BLaER1 (cell line): ENCODE results near the gene SORBS2.

Experiments
- H3K27ac ChIP-seq: shearing (Covaris generic); formaldehyde crosslinking; 2 replicates; pipeline ENCODE4 v1.8.1; 2022
- H3K27me3 ChIP-seq: shearing (Covaris generic); formaldehyde crosslinking; 2 replicates; pipeline ENCODE4 v1.8.1; 2022
- H3K36me3 ChIP-seq: shearing (Covaris generic); formaldehyde crosslinking; 2 replicates; pipeline ENCODE4 v1.8.1; 2022
- H3K4me1 ChIP-seq: shearing (Covaris generic); formaldehyde crosslinking; 2 replicates; pipeline ENCODE4 v1.8.1; 2022
- H3K4me2 ChIP-seq: shearing (Covaris generic); formaldehyde crosslinking; 2 replicates; pipeline ENCODE4 v1.8.1; 2022
- H3K4me3 ChIP-seq: shearing (Covaris generic); formaldehyde crosslinking; 2 replicates; pipeline ENCODE4 v1.8.1; 2022
- H3K9ac ChIP-seq: shearing (Covaris generic); formaldehyde crosslinking; 2 replicates; pipeline ENCODE4 v1.8.1; 2022
- H3K9me3 ChIP-seq: shearing (Covaris generic); formaldehyde crosslinking; 2 replicates; pipeline ENCODE4 v1.8.1; 2022
- H4K20me1 ChIP-seq: shearing (Covaris generic); formaldehyde crosslinking; 2 replicates; pipeline ENCODE4 v1.8.1; 2022
- Cebpa-rat ChIP-seq: shearing (Covaris generic); IDR thresholded peaks from 2 replicates; pipeline ENCODE4 v1.8.1; 2022

Gene SORBS2

DNA sequence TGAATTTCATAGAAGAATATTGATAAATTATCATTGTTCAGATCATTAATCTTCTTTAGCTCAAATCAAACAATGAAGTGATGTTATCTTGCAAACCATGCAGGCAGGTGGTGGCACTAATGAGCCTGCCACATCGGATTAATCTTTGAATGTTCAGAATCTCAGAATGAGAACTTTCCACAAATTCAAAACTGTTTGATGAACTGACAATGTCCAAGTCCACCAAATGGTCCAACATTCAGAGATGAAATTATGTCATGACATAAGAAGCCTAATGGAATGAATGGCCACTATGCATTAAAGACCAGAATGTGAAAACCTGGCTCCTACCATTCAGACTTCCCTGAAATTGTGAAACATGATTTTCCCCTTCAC lies 67.5 kb downstream of the SORBS2 start:
- no peaks in the 10 kb centered on the region for H3K27me3 ChIP-seq
- H3K4me3 ChIP-seq: no peak overlapping the region
- peaks cover 25% of the 10 kb centered on the region for H3K4me1 ChIP-seq
- no peaks in the 10 kb centered on the region for H3K9me3 ChIP-seq
- H3K27ac ChIP-seq: no peak overlapping the region
- no peaks in the 10 kb centered on the region for H3K36me3 ChIP-seq
- H3K4me2 ChIP-seq: 0 out of 2 replicates have a peak overlapping the region, but pooled peaks have one; percentile 33
- no peak for TF ChIP-seq Cebpa-rat
- no peaks in the 10 kb centered on the region for H4K20me1 ChIP-seq
- H3K9ac ChIP-seq: no peak overlapping the region

DNA sequence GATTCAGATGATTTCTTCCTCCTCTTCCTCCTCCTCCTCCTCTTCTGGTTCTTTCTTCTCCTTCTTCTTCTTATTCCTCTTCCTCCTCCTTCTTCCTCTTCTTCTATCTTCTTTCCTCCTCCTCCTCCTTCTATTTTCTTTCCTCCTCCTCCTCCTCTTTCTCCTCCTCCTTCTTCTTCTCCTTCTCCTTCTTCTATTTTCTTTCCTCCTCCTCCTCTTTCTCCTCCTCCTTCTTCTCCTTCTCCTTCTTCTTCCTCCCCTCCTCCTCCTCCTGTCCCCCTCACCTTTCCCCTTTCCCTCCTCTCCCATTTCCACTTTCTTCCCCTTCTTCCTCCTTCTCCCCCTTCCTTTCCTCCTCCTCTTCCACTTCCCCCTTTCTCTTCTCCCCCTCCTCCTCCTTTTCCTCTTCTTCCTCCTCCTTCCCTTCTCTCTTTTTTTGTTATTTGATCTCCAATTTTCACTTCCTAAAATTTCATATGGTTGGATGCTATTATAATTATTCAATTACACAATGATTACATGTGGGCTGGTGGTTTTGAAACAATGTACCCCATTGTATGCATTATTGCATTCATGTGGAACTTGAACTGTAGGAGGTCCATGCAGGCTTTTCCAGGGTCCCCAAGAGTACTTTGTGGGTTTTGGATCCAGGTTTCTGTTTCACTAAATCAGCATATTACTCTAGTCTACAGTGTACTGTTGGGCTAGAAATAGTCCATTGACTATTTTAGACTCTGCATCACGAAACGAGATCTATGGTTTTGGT lies 68.1 kb downstream of the SORBS2 start:
- no peak overlapping the region for H3K27ac ChIP-seq
- peaks cover 22% of the 10 kb centered on the region for H3K4me1 ChIP-seq
- no peak for TF ChIP-seq Cebpa-rat

DNA sequence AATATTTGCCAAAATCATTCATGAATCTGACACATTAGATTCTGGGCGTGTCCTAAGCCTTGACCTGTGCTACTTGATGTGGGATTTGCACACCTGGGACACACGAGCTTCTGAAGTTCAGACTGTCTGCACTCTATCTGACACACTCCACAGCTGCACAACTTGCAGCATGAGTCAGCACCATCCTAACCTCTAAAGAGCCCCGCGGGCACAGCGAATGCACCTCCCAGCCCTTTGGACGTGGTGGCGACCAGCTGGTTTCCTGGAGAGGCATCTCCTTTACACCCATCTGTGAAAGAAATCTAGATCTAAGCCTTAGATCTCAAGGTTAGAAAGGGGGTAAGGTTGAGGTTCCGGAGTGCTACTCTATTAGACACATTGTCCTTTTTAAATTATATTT lies 69.2 kb downstream of the SORBS2 start:
- Histone ChIP-seq H3K9ac (no peak overlapping the region), H3K4me1 (peaks cover 22% of the 10 kb centered on the region), H3K27ac (no peak overlapping the region), H3K27me3 (no peaks in the 10 kb centered on the region), H4K20me1 (no peaks in the 10 kb centered on the region), H3K36me3 (no peaks in the 10 kb centered on the region), H3K4me3 (no peak overlapping the region), H3K4me2 (peak overlapping the region; percentile 43), H3K9me3 (no peaks in the 10 kb centered on the region)
- no peak for TF ChIP-seq Cebpa-rat

More for the DNA sequence above, 68.1 kb downstream of the SORBS2 start:
- no peaks in the 10 kb centered on the region for H4K20me1 ChIP-seq
- no peaks in the 10 kb centered on the region for H3K9me3 ChIP-seq
- H3K4me3 ChIP-seq: no peak overlapping the region
- no peaks in the 10 kb centered on the region for H3K36me3 ChIP-seq
- H3K4me2 ChIP-seq: peak overlapping the region; percentile 43
- H3K27me3 ChIP-seq: no peaks in the 10 kb centered on the region
- no peak overlapping the region for H3K9ac ChIP-seq

DNA sequence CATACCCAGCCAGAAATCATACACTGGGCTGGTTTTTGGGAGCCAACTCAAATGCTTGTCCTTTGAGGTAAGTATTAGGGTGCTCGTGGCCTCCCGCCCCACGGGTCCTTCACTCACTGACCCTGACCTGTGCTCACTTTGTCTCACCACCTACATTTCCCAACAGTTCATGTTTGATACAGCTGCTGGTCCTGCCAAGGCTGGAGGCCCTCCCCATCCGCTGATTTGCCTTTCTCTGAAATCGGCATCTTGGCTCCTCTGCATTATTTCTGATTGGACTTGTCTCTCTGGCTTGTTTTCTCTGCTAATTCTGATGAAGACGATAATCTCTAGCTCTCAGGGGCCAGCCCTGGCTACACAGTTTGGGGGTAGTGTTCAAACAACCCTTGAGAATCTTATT lies 70.2 kb downstream of the SORBS2 start:
- no peak for TF ChIP-seq Cebpa-rat
- Histone ChIP-seq H3K4me1 (peaks cover 22% of the 10 kb centered on the region), H4K20me1 (no peaks in the 10 kb centered on the region), H3K36me3 (no peaks in the 10 kb centered on the region), H3K27ac (no peak overlapping the region), H3K9ac (no peak overlapping the region), H3K4me2 (no peak overlapping the region), H3K27me3 (no peaks in the 10 kb centered on the region), H3K4me3 (no peak overlapping the region), H3K9me3 (no peaks in the 10 kb centered on the region)

DNA sequence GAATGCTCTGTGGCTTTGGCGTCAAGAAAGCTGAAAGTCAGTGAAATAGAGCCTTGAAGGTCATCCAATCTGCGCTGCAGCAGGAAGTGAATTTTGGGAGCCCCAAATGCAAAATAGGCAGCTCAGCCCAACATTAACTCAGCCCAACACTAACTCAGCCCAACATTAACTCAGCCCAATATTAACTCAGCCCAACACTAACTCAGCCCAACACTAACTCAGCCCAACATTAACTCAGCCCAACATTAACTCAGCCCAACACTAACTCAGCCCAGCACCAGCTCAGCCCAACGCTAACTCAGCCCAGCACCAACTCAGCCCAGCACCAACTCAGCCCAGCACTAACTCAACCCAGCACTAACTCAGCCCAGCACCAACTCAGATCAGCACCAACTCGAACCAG lies 71.5 kb downstream of the SORBS2 start:
- Histone ChIP-seq H3K9ac (no peak overlapping the region), H3K4me3 (no peak overlapping the region), H3K27me3 (no peaks in the 10 kb centered on the region), H3K4me2 (no peak overlapping the region), H4K20me1 (no peaks in the 10 kb centered on the region), H3K4me1 (peaks cover 22% of the 10 kb centered on the region), H3K27ac (no peak overlapping the region), H3K36me3 (no peaks in the 10 kb centered on the region), H3K9me3 (no peaks in the 10 kb centered on the region)
- no peak for TF ChIP-seq Cebpa-rat

DNA sequence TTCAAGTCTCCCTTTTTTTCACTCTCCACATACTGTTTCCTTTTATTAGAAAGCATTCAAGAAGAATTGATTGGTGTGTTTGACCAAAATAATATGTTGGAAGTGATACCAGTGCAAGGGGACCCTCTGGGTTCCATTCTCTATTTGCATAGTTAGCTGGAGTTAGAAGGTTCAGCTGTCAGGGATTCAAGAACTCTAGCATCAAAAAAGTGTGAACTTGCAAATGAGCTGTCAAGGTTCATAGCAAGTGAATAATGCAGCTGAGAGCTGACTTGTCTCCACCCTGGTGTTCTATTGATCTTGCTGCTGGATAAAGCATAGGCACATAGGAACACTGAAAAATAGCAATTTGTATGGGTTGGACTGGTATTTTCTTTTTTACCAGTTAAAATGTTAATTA lies 73.2 kb downstream of the SORBS2 start:
- no peak for TF ChIP-seq Cebpa-rat
- H3K4me3 ChIP-seq: no peak overlapping the region
- H3K9ac ChIP-seq: no peak overlapping the region
- H3K27ac ChIP-seq: no peak overlapping the region
- no peaks in the 10 kb centered on the region for H4K20me1 ChIP-seq
- no peaks in the 10 kb centered on the region for H3K36me3 ChIP-seq
- H3K9me3 ChIP-seq: no peaks in the 10 kb centered on the region
- no peaks in the 10 kb centered on the region for H3K27me3 ChIP-seq
- peaks cover 14% of the 10 kb centered on the region for H3K4me1 ChIP-seq
- H3K4me2 ChIP-seq: no peak overlapping the region

DNA sequence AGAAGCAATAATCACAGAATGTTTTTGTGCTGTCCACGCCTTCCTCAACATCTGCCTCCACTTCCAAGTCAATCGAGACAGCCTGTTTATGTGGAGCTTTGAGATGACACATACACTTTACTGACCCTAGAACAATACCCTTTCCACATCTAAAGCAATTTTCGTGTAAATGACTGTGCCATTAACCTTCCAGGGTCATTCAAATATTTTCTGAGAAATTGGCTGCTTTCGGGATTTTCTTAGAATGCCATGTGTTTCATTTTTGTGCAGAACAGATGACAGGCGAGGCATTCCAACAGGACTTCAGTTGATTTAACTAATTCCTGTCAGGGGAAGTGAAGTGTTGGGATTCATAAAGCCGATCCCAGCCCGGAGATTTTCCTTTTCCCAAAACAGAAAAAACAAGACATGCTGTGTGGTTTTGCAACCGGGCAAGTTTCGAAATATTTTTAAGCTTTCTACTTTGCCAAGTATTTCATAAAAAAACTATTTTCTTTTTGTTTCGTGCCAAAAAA lies 73.9 kb downstream of the SORBS2 start:
- no peak for TF ChIP-seq Cebpa-rat
- Histone ChIP-seq H3K36me3 (no peaks in the 10 kb centered on the region), H3K27ac (no peak overlapping the region), H3K9me3 (no peaks in the 10 kb centered on the region), H3K9ac (no peak overlapping the region), H3K27me3 (no peaks in the 10 kb centered on the region), H4K20me1 (no peaks in the 10 kb centered on the region), H3K4me2 (no peak overlapping the region), H3K4me3 (no peak overlapping the region), H3K4me1 (peaks cover 7% of the 10 kb centered on the region)

DNA sequence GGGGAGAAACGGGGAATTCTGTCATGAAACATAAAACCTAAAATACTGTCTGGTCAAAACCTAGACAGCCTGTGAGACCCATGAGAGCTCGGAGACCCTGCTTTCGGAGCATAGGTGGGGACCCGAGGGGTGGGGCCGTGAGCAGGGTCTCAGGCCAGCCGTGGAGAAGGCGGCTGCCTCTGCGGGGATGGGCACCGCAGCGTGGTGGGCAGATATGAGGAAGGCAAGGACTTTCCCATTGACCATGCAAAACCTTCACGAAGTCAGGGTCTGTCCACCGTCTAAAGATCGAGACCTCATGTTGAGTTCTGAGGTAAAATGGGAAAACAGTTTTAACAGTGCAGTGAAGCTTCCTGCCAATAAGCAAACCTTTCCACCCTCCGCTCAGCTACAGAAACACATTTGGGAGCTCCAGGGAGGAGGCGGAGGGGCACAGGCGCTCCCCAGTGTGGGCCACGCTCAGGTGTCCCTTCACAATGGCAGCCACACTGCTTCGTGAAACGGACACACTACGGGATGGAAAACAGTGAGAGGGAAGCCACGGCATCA lies 74.4 kb downstream of the SORBS2 start:
- Histone ChIP-seq H3K4me3 (no peak overlapping the region), H3K36me3 (no peaks in the 10 kb centered on the region), H3K9ac (no peak overlapping the region), H3K4me1 (peaks cover 1% of the 10 kb centered on the region), H3K27me3 (no peaks in the 10 kb centered on the region), H4K20me1 (no peaks in the 10 kb centered on the region), H3K27ac (no peak overlapping the region), H3K9me3 (no peaks in the 10 kb centered on the region), H3K4me2 (no peak overlapping the region)
- TF ChIP-seq Cebpa-rat: no peak

DNA sequence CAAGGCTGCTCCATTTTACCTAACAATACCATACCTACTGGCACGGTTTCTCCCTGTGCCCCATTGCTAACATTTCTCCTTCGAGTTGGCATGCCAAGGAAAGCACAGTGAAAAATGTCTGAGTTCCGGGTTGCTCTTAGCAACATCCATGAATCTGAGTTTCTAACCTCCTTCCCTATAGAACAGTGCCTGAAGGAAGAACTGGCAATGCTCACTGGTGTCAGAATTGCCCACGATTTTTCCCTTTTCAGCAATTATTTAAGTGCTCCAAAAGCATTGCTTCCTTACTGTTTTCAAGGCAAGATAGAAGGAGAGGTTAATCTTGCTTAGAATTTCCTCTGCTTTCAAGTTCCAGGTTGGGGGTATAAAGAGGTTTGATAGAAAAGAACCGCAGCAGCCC lies 75.1 kb downstream of the SORBS2 start:
- no peaks in the 10 kb centered on the region for H3K27me3 ChIP-seq
- no peak overlapping the region for H3K4me2 ChIP-seq
- TF ChIP-seq Cebpa-rat: no peak
- H3K4me3 ChIP-seq: no peak overlapping the region
- H3K36me3 ChIP-seq: no peaks in the 10 kb centered on the region
- H3K27ac ChIP-seq: no peak overlapping the region
- H4K20me1 ChIP-seq: no peaks in the 10 kb centered on the region
- H3K9me3 ChIP-seq: no peaks in the 10 kb centered on the region
- H3K9ac ChIP-seq: no peak overlapping the region
- H3K4me1 ChIP-seq: no peaks in the 10 kb centered on the region

DNA sequence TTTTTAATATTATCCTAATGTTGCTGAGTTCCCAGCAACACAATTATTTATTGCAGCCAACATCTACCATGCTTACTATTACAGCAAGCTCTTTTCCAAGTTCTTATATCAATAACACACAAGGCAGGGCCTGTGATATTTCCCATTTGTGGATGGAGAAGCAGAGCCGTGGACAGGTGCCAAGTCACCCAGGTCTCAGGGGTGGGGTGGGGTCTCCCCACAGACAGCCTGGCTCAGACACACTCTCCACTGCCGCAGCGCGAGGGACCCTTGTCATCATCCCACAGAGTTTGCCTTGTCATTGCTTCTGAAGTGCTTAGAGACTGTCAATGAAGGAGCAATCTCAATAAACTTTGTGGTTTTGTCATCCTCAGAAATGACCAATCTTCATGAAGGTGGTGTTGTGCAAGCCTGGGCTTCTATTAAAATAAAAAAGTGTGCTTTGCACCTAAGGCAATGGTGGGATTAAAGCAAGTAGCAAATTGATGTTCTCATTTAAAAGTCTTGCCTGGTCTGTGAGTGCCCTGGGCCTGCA lies 76.1 kb downstream of the SORBS2 start:
- H3K9me3 ChIP-seq: no peaks in the 10 kb centered on the region
- H3K4me2 ChIP-seq: no peak overlapping the region
- no peaks in the 10 kb centered on the region for H3K36me3 ChIP-seq
- no peak overlapping the region for H3K9ac ChIP-seq
- no peaks in the 10 kb centered on the region for H3K27me3 ChIP-seq
- H3K27ac ChIP-seq: no peak overlapping the region
- H3K4me1 ChIP-seq: peaks cover 2% of the 10 kb centered on the region
- no peak overlapping the region for H3K4me3 ChIP-seq
- no peak for TF ChIP-seq Cebpa-rat
- H4K20me1 ChIP-seq: no peaks in the 10 kb centered on the region
